Measurements from ENCODE around the gene SMAD6.

The SMAD6 gene

GRCh38 chr15:66702035-66702786 is at the start of gene SMAD6:
Gene SMAD6 (plus strand): TSS chr15:66702236. CDS start chr15:66703259, 1,023 bp downstream.
- DNase-seq: peak; percentile 97

DNA sequence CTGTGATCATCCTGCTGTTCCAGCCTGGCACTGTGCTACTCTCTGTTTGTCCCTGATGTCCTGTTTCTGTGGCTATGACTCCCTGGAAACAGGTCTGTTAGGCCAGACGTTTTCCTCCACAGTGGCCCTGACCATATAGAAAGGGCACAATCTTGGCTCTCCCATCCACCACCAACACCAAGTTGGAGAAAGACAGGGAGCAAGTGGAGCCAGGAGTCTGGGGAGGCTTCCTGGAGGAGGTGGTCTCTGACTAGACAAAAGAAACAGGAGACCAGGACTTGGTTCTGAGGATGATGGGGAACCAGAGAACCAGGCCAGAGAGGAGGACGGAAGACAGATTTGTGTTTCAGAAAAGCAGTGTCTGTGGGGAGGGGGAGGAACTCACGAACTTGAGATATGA is 49.2 kb upstream of the SMAD6 start:
- DNase-seq: no peak

GRCh38 chr15:66653398-66653797 is 48.6 kb upstream of the SMAD6 start:
- DNase-seq: no peak

GRCh38 chr15:66653852-66654251 is 48.2 kb upstream of the SMAD6 start:
- DNase-seq: no peak

DNA sequence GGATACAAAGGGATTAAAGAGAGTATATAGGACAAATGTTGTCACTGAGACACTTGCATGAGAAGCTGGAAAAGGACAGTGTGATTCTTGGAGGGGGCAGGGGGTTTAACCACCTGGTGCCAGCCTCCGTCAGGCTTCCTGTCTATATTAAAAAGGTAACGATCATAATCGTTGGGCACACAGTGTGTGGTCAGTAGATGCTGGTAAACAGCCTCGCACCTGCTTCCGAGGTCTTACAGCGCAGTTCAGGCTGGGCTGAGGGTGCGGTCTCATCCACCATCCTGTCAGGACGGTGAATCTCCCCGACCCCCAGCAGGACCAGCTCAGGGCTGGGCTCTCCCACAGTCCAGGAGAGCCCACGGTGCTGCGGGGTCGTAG is 47.7 kb upstream of the SMAD6 start:
- DNase-seq: no peak

DNA sequence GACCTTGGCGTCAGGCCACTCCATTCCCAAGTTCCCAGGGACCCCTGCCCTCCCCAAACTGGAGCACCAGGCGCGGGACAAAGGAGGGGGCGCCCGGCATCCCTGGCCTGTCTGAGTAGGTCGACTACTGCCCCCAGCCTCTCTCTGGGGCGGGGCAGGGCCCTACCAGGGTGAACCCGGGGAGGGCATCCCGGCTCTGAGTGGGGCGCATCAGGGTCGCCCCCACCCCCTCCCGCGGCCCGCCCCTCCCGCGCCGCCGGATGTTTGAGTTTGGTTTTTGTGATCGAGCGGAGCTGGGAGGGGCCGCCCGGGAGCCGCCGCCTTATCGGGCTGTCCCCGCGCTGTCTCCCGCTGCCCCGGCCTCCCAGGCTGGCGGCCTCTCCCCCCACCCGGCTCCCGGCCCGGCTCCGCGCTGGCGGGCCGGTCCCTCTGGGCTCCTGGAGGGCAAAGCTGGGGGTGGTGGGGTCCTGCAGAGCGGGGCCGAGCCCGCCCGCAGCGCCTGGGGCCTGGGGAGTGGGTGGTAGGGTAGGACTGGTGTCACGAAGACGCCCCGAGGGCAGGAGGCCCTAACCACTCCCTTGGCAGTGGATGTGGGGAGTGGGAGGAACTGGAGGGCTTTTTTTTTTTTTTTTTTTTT is 47.2 kb upstream of the SMAD6 start:
- no peak for DNase-seq

DNA sequence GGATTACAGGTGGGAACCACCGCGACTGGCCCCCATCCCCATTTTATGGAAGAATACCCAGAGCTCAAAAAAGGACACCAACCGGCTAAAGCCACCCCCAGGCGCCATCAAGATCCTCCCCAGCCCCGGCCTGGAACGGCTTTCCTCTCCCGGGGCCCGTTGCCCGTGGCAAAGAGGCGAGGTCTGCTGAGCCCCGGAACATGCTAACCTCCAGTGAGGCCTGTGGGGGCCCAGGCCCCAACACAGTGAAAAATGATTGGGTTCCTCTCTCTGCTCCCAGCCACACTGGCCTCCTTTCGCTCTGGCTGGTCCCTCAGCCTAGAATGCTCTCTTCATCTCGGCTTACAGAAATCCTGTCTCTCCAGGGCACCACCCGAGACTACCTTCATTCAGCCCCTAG is 46.5 kb upstream of the SMAD6 start:
- no peak for DNase-seq

- no peak for DNase-seq
Measured at GRCh38 chr15:66655997-66656396, 46.0 kb upstream of the SMAD6 start.

- DNase-seq: no peak
Measured at GRCh38 chr15:66657185-66658020, 44.6 kb upstream of the SMAD6 start.

DNA sequence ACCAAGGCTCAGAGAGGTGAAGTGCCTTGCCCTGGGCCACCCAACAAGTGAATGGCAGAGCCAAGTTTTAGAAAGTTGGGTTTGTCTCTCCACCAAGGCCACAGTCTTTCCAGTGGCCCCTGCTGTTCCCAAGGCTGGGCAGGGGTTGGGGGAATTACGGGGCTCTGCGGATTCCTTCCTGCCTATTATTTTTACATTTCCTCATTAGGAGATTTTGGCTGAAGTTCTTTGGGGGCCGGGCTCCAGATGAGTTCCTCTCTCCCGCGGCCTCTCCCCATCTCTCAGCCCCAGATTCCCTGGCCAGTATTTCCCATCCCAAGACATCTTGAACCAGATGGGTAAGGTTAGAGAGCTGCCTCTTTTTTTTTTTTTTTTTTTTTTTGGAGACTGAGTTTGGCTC is 44.0 kb upstream of the SMAD6 start:
- DNase-seq: no peak

DNA sequence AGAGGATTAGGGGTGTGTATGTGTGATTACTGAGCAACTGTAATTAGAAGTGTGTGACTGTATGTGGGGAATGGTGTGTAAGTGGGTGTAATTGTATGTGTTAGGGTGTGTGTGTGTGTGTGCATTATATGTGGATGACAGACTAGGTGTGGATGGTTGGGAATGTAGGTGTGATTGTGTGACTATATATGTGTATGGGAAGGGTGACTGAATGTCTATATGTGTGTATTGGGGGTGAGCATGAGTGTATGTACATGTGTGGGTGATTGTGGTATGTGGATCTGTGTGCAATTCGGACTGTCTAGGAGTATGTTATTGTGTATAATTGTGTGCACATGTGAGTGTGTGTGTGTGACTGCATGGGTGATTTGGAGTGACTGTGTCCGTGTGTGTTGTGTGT is 43.2 kb upstream of the SMAD6 start:
- DNase-seq: no peak

GRCh38 chr15:66659384-66659783 is 42.7 kb upstream of the SMAD6 start:
- no peak for DNase-seq

DNA sequence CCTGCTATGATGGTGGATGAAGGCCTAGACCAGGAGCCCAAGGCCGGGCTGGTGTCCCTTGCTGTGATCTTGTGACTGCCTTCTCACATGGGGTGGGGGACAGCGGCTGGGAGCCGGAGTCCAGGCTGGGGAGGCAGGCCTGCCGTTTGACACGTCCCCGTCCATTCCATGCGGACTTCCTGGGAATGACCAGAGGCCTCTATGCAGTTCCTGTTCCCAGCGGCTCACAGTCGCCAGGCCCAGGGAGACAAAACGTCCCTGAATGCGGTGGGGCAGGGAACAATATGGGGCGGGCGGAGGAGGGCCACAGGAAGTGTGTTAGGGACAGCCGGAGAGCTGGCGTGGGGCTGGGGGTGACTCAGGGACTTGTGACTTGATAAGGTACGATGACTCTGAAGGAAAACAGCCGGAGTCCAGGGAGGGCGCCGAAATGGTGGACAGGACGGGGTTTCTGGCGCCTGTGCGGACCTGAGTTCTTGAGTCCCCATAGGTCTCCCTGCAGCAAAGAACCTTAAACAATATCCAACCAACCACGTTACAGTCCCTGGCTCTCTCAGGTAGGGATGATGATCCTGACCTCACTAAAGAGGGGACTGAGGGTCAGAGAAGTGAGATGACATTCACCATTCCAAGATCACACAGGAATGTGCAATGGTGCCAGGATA is 40.5 kb upstream of the SMAD6 start:
- DNase-seq: no peak

DNA sequence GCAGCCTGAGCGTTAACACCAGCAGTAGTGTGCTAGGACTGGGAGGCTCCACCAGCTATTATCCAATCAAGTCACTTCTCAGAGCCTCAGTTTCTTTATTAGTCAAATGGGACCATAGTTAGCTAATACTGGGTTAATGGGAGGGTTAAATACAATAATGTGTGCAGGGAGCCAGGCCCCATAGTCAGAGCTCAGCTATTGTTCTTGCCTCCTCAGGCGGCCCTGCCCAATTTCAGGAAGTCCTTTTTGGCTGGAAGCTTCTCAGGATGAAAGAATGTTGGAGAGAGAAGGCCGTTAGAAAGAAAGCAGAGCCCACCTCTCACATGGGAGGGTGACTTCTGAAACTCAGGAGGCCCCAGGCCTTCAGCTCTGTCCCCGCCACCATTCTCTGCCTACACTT is 39.5 kb upstream of the SMAD6 start:
- no peak for DNase-seq

- DNase-seq: no peak
Measured at GRCh38 chr15:66663664-66664063, 38.4 kb upstream of the SMAD6 start.

DNA sequence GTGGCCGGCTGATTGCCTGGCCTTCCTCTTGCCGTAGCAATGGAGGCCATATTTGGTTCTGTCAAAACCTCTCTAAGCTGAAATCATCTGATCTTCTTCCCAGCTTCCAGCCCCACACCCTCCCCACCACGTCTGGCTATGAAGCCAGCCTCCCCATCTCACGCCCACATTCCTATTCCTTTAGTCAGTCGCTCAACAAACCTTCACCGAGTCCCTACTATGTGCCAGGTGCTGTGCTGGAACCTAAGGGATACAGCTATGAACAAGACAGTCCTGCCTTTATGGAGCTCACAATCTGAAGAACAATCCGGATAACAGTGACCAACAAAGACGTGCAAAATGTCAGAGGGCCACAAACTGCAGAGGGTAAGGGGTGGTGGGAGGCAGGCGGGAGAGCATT is 31.9 kb upstream of the SMAD6 start:
- DNase-seq: no peak

GRCh38 chr15:66670762-66671580 is 31.1 kb upstream of the SMAD6 start:
- no peak for DNase-seq

DNA sequence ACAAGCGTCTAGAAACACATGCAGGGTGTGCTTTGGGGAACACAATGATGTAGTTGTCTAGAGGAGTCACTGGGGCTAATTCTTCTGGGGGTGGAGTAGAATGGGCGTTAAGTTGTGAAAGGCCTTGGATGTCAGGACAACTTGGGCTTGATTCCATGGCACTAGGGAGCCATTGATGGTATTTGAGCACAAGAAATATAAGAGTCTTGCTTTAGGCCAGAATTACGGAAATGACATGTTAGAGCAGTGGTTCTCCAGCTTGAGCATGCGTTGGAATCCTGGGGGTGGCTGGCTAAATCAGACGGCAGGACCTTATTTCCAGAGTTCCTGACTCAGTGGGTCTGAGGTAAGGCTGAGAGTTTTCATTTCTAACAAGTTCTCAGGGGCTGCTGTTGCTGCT is 29.2 kb upstream of the SMAD6 start:
- DNase-seq: no peak

GRCh38 chr15:66673410-66674322 is 28.4 kb upstream of the SMAD6 start:
- peak; percentile 63 for DNase-seq

GRCh38 chr15:66674756-66675155 is 27.3 kb upstream of the SMAD6 start:
- DNase-seq: no peak

GRCh38 chr15:66675446-66675845 is 26.6 kb upstream of the SMAD6 start:
- peak; percentile 43 for DNase-seq
